GM12892 (cell line): ENCODE results near the gene LPIN1.

Source experiments
- POLR2AphosphoS5 ChIP-seq: IDR thresholded peaks from 2 replicates; pipeline ENCODE4 v1.6.1; 2011; ENCODE audit warnings: low read depth, low read length, control low read depth
- TAF1 ChIP-seq: IDR thresholded peaks from 2 replicates; pipeline ENCODE4 v1.6.1; 2011; ENCODE audit warnings: low read depth, mild to moderate bottlenecking, control low read depth, low read length, borderline replicate concordance

- TF ChIP-seq POLR2AphosphoS5: no peak
- TF ChIP-seq TAF1: no peak
Measured at GRCh38 chr2:11839916-11840315, 93.5 kb downstream of the LPIN1 start.
